SK-N-SH (cell line): ENCODE results near the gene VIM. TPM values are rescaled to one million over a fixed set of nuclear protein-coding genes. Genes with fewer than 3 reads are reported as not detected.

Experiments used
- CTCF ChIA-PET: fragments of 300-600, 350-600 bp; formaldehyde crosslinking; extraction: SDS; loops from one replicate; lab custom pipeline; 2021; lab: Yijun Ruan, JAX
- POLR2A ChIA-PET: fragments of 350-600 bp; sonication (Branson Sonifier 250); formaldehyde crosslinking; extraction: SDS; loops from one replicate; lab custom pipeline; 2020; ENCODE audit warnings: antibody characterized with exemption, inconsistent platforms; lab: Yijun Ruan, JAX
- DNase-seq: peaks from one replicate; pipeline ENCODE4 v3.0.0; 2012
- H2AFZ ChIP-seq: fragments of 200-600 bp; sonication (generic); 2 replicates; pipeline ENCODE4 v1.8.1; 2016; ENCODE audit warnings: antibody characterized with exemption, mild to moderate bottlenecking, low read depth
- H3F3A ChIP-seq: fragments of 200-600 bp; sonication (generic); replicated peaks from 2 replicates; pipeline ENCODE3; 2016; ENCODE audit warnings: antibody characterized with exemption, mild to moderate bottlenecking; ENCODE audit not compliant: insufficient read depth
- H3K27ac ChIP-seq, 2 experiments: fragments of 200-500 bp in 1 of 2; fragments of 200-600 bp in 1 of 2; sonication (Bioruptor generic) in 1 of 2; sonication (generic), shearing (Covaris generic) in 1 of 2; 2 replicates each; pipeline versions ENCODE4 v1.5.1 to v1.6.1; 2014 to 2016; ENCODE audit warnings: low read depth in 2 of 2, inconsistent platforms in 1 of 2, low read length in 1 of 2, mild to moderate bottlenecking in 1 of 2, mixed read lengths in 1 of 2
- H3K27me3 ChIP-seq: fragments of 200-600 bp; sonication (generic), shearing (Covaris generic); 2 replicates; pipeline ENCODE4 v1.6.1; 2016; ENCODE audit warnings: mixed run types; ENCODE audit not compliant: insufficient read depth
- H3K36me3 ChIP-seq, 2 experiments: fragments of 200-500 bp in 1 of 2; fragments of 200-600 bp in 1 of 2; sonication (Bioruptor generic) in 1 of 2; sonication (generic) in 1 of 2; replicated peaks in 1 of 2; 2 replicates each; pipeline versions ENCODE3 to v1.5.1; 2014 to 2016; ENCODE audit warnings: low read length in 1 of 2, mild to moderate bottlenecking in 1 of 2; ENCODE audit not compliant: insufficient read depth in 2 of 2, control insufficient read depth in 1 of 2
- H3K4me1 ChIP-seq, 2 experiments: fragments of 200-500 bp in 1 of 2; fragments of 200-600 bp in 1 of 2; sonication (Bioruptor generic) in 1 of 2; sonication (generic), shearing (Covaris generic) in 1 of 2; 2 replicates each; pipeline versions ENCODE4 v1.5.1 to v1.6.1; 2014 to 2016; ENCODE audit warnings: low read depth in 1 of 2, low read length in 1 of 2, mixed run types in 1 of 2; ENCODE audit not compliant: insufficient read depth in 2 of 2, control insufficient read depth in 1 of 2
- H3K4me2 ChIP-seq: fragments of 200-600 bp; sonication (generic), shearing (Covaris generic); 2 replicates; pipeline ENCODE4 v1.6.1; 2017; ENCODE audit warnings: mixed run types
- H3K4me3 ChIP-seq, 2 experiments: fragments of 200-500 bp in 1 of 2; fragments of 200-600 bp in 1 of 2; sonication (Bioruptor generic) in 1 of 2; sonication (generic), shearing (Covaris generic) in 1 of 2; 2 replicates each; pipeline versions ENCODE4 v1.5.1 to v1.8.1; 2014 to 2016; ENCODE audit warnings: low read depth in 2 of 2, inconsistent platforms in 1 of 2, low read length in 1 of 2, mild to moderate bottlenecking in 1 of 2, mixed read lengths in 1 of 2, moderate library complexity in 1 of 2
- H3K79me2 ChIP-seq: fragments of 200-600 bp; sonication (generic); 2 replicates; pipeline ENCODE4 v1.8.1; 2017; ENCODE audit warnings: mild to moderate bottlenecking; ENCODE audit not compliant: insufficient read depth
- H3K9ac ChIP-seq: fragments of 200-600 bp; sonication (generic); 2 replicates; pipeline ENCODE4 v1.6.1; 2017; ENCODE audit warnings: mixed run types
- H3K9me2 ChIP-seq: fragments of 200-600 bp; sonication (generic); 2 replicates; pipeline ENCODE4 v1.6.1; 2017; ENCODE audit warnings: mixed run types
- H3K9me3 ChIP-seq: fragments of 200-600 bp; sonication (generic); 2 replicates; pipeline ENCODE4 v1.6.1; 2017; ENCODE audit warnings: mixed run types, mild to moderate bottlenecking, moderate library complexity
- H4K20me1 ChIP-seq: fragments of 200-600 bp; sonication (generic); 2 replicates; pipeline ENCODE4 v1.6.1; 2017; ENCODE audit warnings: mild to moderate bottlenecking, mixed run types; ENCODE audit not compliant: insufficient read depth
- CTCF ChIP-seq: fragments of 200-600 bp; sonication (generic); IDR thresholded peaks from 2 replicates; pipeline ENCODE4 v1.6.1; 2017; ENCODE audit warnings: antibody characterized with exemption, mild to moderate bottlenecking, moderate library complexity
- ELF1 ChIP-seq: IDR thresholded peaks from 2 replicates; pipeline ENCODE4 v1.4.0; 2012
- EP300 ChIP-seq, 2 experiments: IDR thresholded peaks; 2 replicates each; pipeline versions ENCODE4 v1.4.0 to v1.6.1; 2012; ENCODE audit warnings: borderline replicate concordance in 1 of 2, low read depth in 1 of 2, low read length in 1 of 2
- EZH2phosphoT487 ChIP-seq: fragments of 200-600 bp; sonication (generic); IDR thresholded peaks from 2 replicates; pipeline ENCODE4 v1.6.1; 2017; ENCODE audit warnings: low read depth, mixed run types, mild to moderate bottlenecking, antibody characterized with exemption, moderate library complexity, borderline replicate concordance
- FOXJ3 ChIP-seq: sonication (generic); formaldehyde crosslinking; IDR thresholded peaks from 2 replicates; pipeline ENCODE4 v1.5.1; 2020; ENCODE audit warnings: mild to moderate bottlenecking, missing genetic modification reagents
- FOXM1 ChIP-seq: IDR thresholded peaks from 2 replicates; pipeline ENCODE4 v1.4.0; 2012; ENCODE audit warnings: low read depth, mild to moderate bottlenecking
- GABPA ChIP-seq: IDR thresholded peaks from 2 replicates; pipeline ENCODE4 v1.4.0; 2012; ENCODE audit warnings: low read depth, mild to moderate bottlenecking
- GATA2 ChIP-seq: sonication (generic); formaldehyde crosslinking; IDR thresholded peaks from 2 replicates; pipeline ENCODE4 v1.5.0; 2020; ENCODE audit warnings: mild to moderate bottlenecking, missing genetic modification reagents
- JUND ChIP-seq: IDR thresholded peaks from 2 replicates; pipeline ENCODE4 v1.4.0; 2012
- MAX ChIP-seq: IDR thresholded peaks from 2 replicates; pipeline ENCODE4 v1.4.0; 2012; ENCODE audit warnings: low read depth
- MEF2A ChIP-seq: IDR thresholded peaks from 2 replicates; pipeline ENCODE4 v1.4.0; 2012; ENCODE audit warnings: low read depth, borderline replicate concordance
- MXI1 ChIP-seq: IDR thresholded peaks from 2 replicates; pipeline ENCODE4 v1.6.1; 2012; ENCODE audit warnings: mild to moderate bottlenecking, low read depth, low read length, improper control_type of control experiment
- NFIC ChIP-seq: IDR thresholded peaks from 2 replicates; pipeline ENCODE4 v1.4.0; 2012; ENCODE audit warnings: borderline replicate concordance
- PBX3 ChIP-seq: IDR thresholded peaks from 2 replicates; pipeline ENCODE4; 2012
- POLR2AphosphoS5 ChIP-seq: IDR thresholded peaks from 2 replicates; pipeline ENCODE4 v1.6.1; 2012; ENCODE audit warnings: low read depth, low read length
- RAD21 ChIP-seq: IDR thresholded peaks from 2 replicates; pipeline ENCODE4 v1.6.1; 2012; ENCODE audit warnings: mild to moderate bottlenecking, low read length
- RCOR1 ChIP-seq: fragments of 150-350 bp; IDR thresholded peaks from 2 replicates; pipeline ENCODE4 v1.6.1; 2017; ENCODE audit warnings: antibody characterized with exemption, low read length
- REST ChIP-seq: IDR thresholded peaks from 2 replicates; pipeline ENCODE4 v1.6.1; 2012; ENCODE audit warnings: mild to moderate bottlenecking, low read depth, low read length, moderate library complexity
- SMC3 ChIP-seq: IDR thresholded peaks from 2 replicates; pipeline ENCODE4 v1.6.1; 2012; ENCODE audit warnings: low read depth, low read length, improper control_type of control experiment
- TAF1 ChIP-seq: IDR thresholded peaks from 2 replicates; pipeline ENCODE4 v1.6.1; 2012; ENCODE audit warnings: low read depth, mild to moderate bottlenecking, low read length, moderate library complexity, borderline replicate concordance
- TCF12 ChIP-seq: IDR thresholded peaks from 2 replicates; pipeline ENCODE4 v1.4.0; 2012
- USF1 ChIP-seq: IDR thresholded peaks from 2 replicates; pipeline ENCODE4 v1.4.0; 2012; ENCODE audit warnings: low read depth, borderline replicate concordance
- ZBTB33 ChIP-seq: IDR thresholded peaks from 2 replicates; pipeline ENCODE4 v1.4.0; 2012; ENCODE audit warnings: low read depth, borderline replicate concordance
- WGBS: methylation state at CpG from one replicate; pipeline ENCODE4 v1.1.6; 2017; ENCODE audit warnings: low lambda C conversion rate; 5-methylcytosine and 5-hydroxymethylcytosine counted together
- polyA plus RNA-seq, 3 experiments: library from polyadenylated mRNA; depleted of rRNA; stranded (reverse); fragments of >200 nt; gene quantifications; 2 replicates each; pipeline ENCODE4 v1.2.3, GENCODE V29; 2012

The VIM gene
- polyA plus RNA-seq, 1 of the 3 experiments (the other 2 are of a cell fraction), result 5,016 TPM

GRCh38 chr10:17248964-17249363, 20.9 kb downstream of the VIM start (continued):
- TF ChIP-seq SMC3 (no peak), REST (no peak), TCF12 (no peak), GATA2 (CRISPR knock-in tag) (no peak), USF1 (no peak), JUND (no peak), FOXJ3 (CRISPR knock-in tag) (no peak), MEF2A (no peak)

GRCh38 chr10:17249820-17250219, 21.8 kb downstream of the VIM start:
- WGBS, result 65% methylated on average over 4 of the region's 4 CpGs
- CTCF ChIA-PET, result interaction anchor here (0.6 kb wide), 1 partner anchor 397 kb away, joined by 3 read pairs; no protein-coding TSS in a partner anchor
- peak; percentile 12 for DNase-seq

More at GRCh38 chr10:17249820-17250219, 21.8 kb downstream of the VIM start:
- TF ChIP-seq PBX3 (no peak; the same call in 1 of the 2 replicates), FOXM1 (no peak), POLR2AphosphoS5 (no peak), GABPA (no peak), GATA2 (CRISPR knock-in tag) (no peak), RAD21 (peak; percentile 70), ELF1 (no peak), RCOR1 (no peak), MXI1 (no peak), EZH2phosphoT487 (no peak), NFIC (no peak), ZBTB33 (no peak), MAX (no peak), TCF12 (no peak), TAF1 (no peak), EP300 (IDR thresholded peaks at IDR 0.05; ENCODE audit: borderline replicate concordance in 1 of 2, low read depth in 1 of 2, low read length in 1 of 2) (no peak), FOXJ3 (CRISPR knock-in tag) (no peak), CTCF (peak; percentile 59), JUND (no peak), SMC3 (peak; percentile 78), MEF2A (no peak)
- Histone ChIP-seq H4K20me1 (no peaks in the 10 kb centered on the region), H3K79me2 (no peaks in the 10 kb centered on the region), H3K4me2 (no peak overlapping the region), H3K9ac (no peak overlapping the region), H3K9me2 (no peaks in the 10 kb centered on the region), H3K27ac (no peak overlapping the region), H3K9me3 (no peaks in the 10 kb centered on the region), H2AFZ (no peak overlapping the region), H3K27me3 (no peaks in the 10 kb centered on the region), H3K36me3 (no peaks in the 10 kb centered on the region), H3K4me3 (no peak overlapping the region), H3F3A (peaks cover 3% of the 10 kb centered on the region), H3K4me1 (no peaks in the 10 kb centered on the region)
- POLR2A ChIA-PET, result no interaction called here
